T1000 (cell line): ENCODE results near the gene MTHFD2L.

Source experiments
- DNase-seq: peaks from one replicate; lab custom pipeline; 2025; ENCODE audit warnings: mixed read lengths; lab: John Stamatoyannopoulos, UW

MTHFD2L gene

GRCh38 chr4:74132944-74133343, 25.0 kb upstream of the MTHFD2L start:
- no peak for DNase-seq

- peak; percentile 82 for DNase-seq
Measured at GRCh38 chr4:74133786-74134499, 24.0 kb upstream of the MTHFD2L start.

- no peak for DNase-seq
Measured at GRCh38 chr4:74134500-74134852, 23.4 kb upstream of the MTHFD2L start.

- no peak for DNase-seq
Measured at GRCh38 chr4:74146581-74147129, 11.3 kb upstream of the MTHFD2L start.

- no peak for DNase-seq
Measured at GRCh38 chr4:74148205-74148604, 9.7 kb upstream of the MTHFD2L start.

- DNase-seq = no peak
Measured at GRCh38 chr4:74152836-74153235, 5.1 kb upstream of the MTHFD2L start.

GRCh38 chr4:74156521-74156920, 1.4 kb upstream of the MTHFD2L start:
- no peak for DNase-seq

- DNase-seq = no peak
Measured at GRCh38 chr4:74157154-74157553, 764 bp upstream of the MTHFD2L start.

- no peak for DNase-seq
Measured at GRCh38 chr4:74158466-74159142, 686 bp downstream of the MTHFD2L start.

- DNase-seq = no peak
Measured at GRCh38 chr4:74159143-74159709, 1.3 kb downstream of the MTHFD2L start.

GRCh38 chr4:74161666-74162450, 3.9 kb downstream of the MTHFD2L start:
- DNase-seq = no peak

- DNase-seq = no peak
Measured at GRCh38 chr4:74166135-74166534, 8.2 kb downstream of the MTHFD2L start.

- no peak for DNase-seq
Measured at GRCh38 chr4:74166818-74167217, 8.9 kb downstream of the MTHFD2L start.

GRCh38 chr4:74167585-74167984, 9.7 kb downstream of the MTHFD2L start:
- DNase-seq = no peak

GRCh38 chr4:74168841-74169240, 10.9 kb downstream of the MTHFD2L start:
- DNase-seq = no peak

- DNase-seq = no peak
Measured at GRCh38 chr4:74173321-74173720, 15.4 kb downstream of the MTHFD2L start.

GRCh38 chr4:74174421-74174820, 16.5 kb downstream of the MTHFD2L start:
- no peak for DNase-seq

- no peak for DNase-seq
Measured at GRCh38 chr4:74174941-74175340, 17.0 kb downstream of the MTHFD2L start.

- DNase-seq = no peak
Measured at GRCh38 chr4:74175379-74175778, 17.5 kb downstream of the MTHFD2L start.

GRCh38 chr4:74178798-74179197, 20.9 kb downstream of the MTHFD2L start:
- no peak for DNase-seq

GRCh38 chr4:74181219-74181618, 23.3 kb downstream of the MTHFD2L start:
- no peak for DNase-seq

- DNase-seq = no peak
Measured at GRCh38 chr4:74188912-74189311, 31.0 kb downstream of the MTHFD2L start.
